Astrocyte (in vitro differentiated cells and primary cell): ENCODE measurements around the gene PIM2. TPM values are rescaled to one million over a fixed set of nuclear protein-coding genes. Genes with fewer than 3 reads are reported as not detected.
A peak's percentile ranks its signal among the peaks of the same experiment; 100 is the strongest.

Source experiments
- DNase-seq: peaks from one replicate; pipeline ENCODE4 v3.0.0-alpha.2; 2010; ENCODE audit warnings: low read depth
- FAIRE-seq: peaks from 2 replicates; lab custom pipeline; 2011; peaks lifted over from hg19 to GRCh38; lab: Jason Lieb, UNC
- H2AFZ ChIP-seq: 2 replicates; pipeline ENCODE4 v1.6.0; 2012; ENCODE audit warnings: low read depth, low read length, inconsistent platforms
- H3K27ac ChIP-seq: 2 replicates; pipeline ENCODE4 v1.5.1; 2011; ENCODE audit warnings: low read depth, low read length, inconsistent platforms
- H3K27me3 ChIP-seq: 2 replicates; pipeline ENCODE4 v1.6.0; 2011; ENCODE audit warnings: low read length, inconsistent platforms; ENCODE audit not compliant: insufficient read depth
- H3K36me3 ChIP-seq: 2 replicates; pipeline ENCODE4 v1.5.1; 2011; ENCODE audit warnings: low read length, inconsistent platforms; ENCODE audit not compliant: insufficient read depth
- H3K4me1 ChIP-seq: 2 replicates; pipeline ENCODE4 v1.5.1; 2011; ENCODE audit warnings: low read length, inconsistent platforms; ENCODE audit not compliant: insufficient read depth
- H3K4me2 ChIP-seq: 2 replicates; pipeline ENCODE4 v1.6.0; 2012; ENCODE audit warnings: low read length, inconsistent platforms
- H3K4me3 ChIP-seq: 2 replicates; pipeline ENCODE4 v1.5.1; 2011; ENCODE audit warnings: low read depth, mild to moderate bottlenecking, low read length, inconsistent platforms; ENCODE audit not compliant: insufficient read depth
- H3K79me2 ChIP-seq: 2 replicates; pipeline ENCODE4 v1.6.0; 2012; ENCODE audit warnings: mild to moderate bottlenecking, low read length, inconsistent platforms; ENCODE audit not compliant: insufficient read depth
- H3K9ac ChIP-seq: 2 replicates; pipeline ENCODE4 v1.6.0; 2012; ENCODE audit warnings: mild to moderate bottlenecking, low read length, inconsistent platforms
- H3K9me3 ChIP-seq: 2 replicates; pipeline ENCODE4 v1.5.1; 2012; ENCODE audit warnings: low read depth, mild to moderate bottlenecking, low read length, inconsistent platforms; ENCODE audit not compliant: insufficient read depth
- H4K20me1 ChIP-seq: 2 replicates; pipeline ENCODE4 v1.6.0; 2012; ENCODE audit warnings: low read length, inconsistent platforms; ENCODE audit not compliant: insufficient read depth
- H3K27ac Mint-ChIP-seq: one replicate; pipeline ENCODE4 v1.8.0; 2021; ENCODE audit warnings: mild to moderate bottlenecking, mixed read lengths; ENCODE audit not compliant: unreplicated experiment
- H3K27me3 Mint-ChIP-seq: one replicate; pipeline ENCODE4 v1.8.0; 2021; ENCODE audit warnings: low read depth, mixed read lengths; ENCODE audit not compliant: unreplicated experiment
- H3K36me3 Mint-ChIP-seq: one replicate; pipeline ENCODE4 v1.8.0; 2021; ENCODE audit warnings: low read depth, mixed read lengths; ENCODE audit not compliant: unreplicated experiment
- H3K4me1 Mint-ChIP-seq: one replicate; pipeline ENCODE4 v1.8.0; 2021; ENCODE audit warnings: low read depth, mixed read lengths; ENCODE audit not compliant: unreplicated experiment
- H3K4me3 Mint-ChIP-seq: one replicate; pipeline ENCODE4 v1.8.0; 2021; ENCODE audit warnings: mild to moderate bottlenecking, moderate library complexity, mixed read lengths; ENCODE audit not compliant: unreplicated experiment
- H3K9me3 Mint-ChIP-seq: one replicate; pipeline ENCODE4 v1.8.0; 2021; ENCODE audit warnings: mild to moderate bottlenecking, mixed read lengths; ENCODE audit not compliant: unreplicated experiment
- EZH2 ChIP-seq: IDR thresholded peaks from 2 replicates; pipeline ENCODE4 v1.6.1; 2012; ENCODE audit warnings: mild to moderate bottlenecking, low read length, inconsistent platforms; ENCODE audit not compliant: insufficient read depth
- total RNA-seq: library from RNA; stranded (reverse); gene quantifications from 2 replicates; pipeline ENCODE4 v1.2.1, GENCODE V29; 2021
- TF ChIP-seq, protein P1 (sequence below): IDR thresholded peaks from 2 replicates; pipeline ENCODE4 v1.5.1; 2011; ENCODE audit warnings: low read depth, mild to moderate bottlenecking, inconsistent platforms, low read length, moderate library complexity; ENCODE audit not compliant: insufficient read depth

The PIM2 gene
- total RNA-seq, 1 donor from 2014 or later: 13.4 TPM

GRCh38 chrX:48904626-48905025, 14.2 kb downstream of the PIM2 start:
- Histone ChIP-seq H3K36me3 (peaks cover 7% of the 10 kb centered on the region), H3K27me3 (no peaks in the 10 kb centered on the region), H3K27ac (no peak overlapping the region), H3K4me1 (no peaks in the 10 kb centered on the region), H2AFZ (no peak overlapping the region), H3K4me3 (no peak overlapping the region), H4K20me1 (peaks cover 33% of the 10 kb centered on the region), H3K4me2 (no peak overlapping the region), H3K9ac (no peak overlapping the region), H3K79me2 (peaks cover 32% of the 10 kb centered on the region), H3K9me3 (no peaks in the 10 kb centered on the region)
- H3K27me3 Mint-ChIP-seq: no peaks in the 10 kb centered on the region
- no peak overlapping the region for H3K27ac Mint-ChIP-seq
- no peaks in the 10 kb centered on the region for H3K9me3 Mint-ChIP-seq
- peaks cover 2% of the 10 kb centered on the region for H3K4me1 Mint-ChIP-seq
- H3K4me3 Mint-ChIP-seq: no peak overlapping the region
- no peak for TF ChIP-seq EZH2
- TF ChIP-seq, protein P1, sequence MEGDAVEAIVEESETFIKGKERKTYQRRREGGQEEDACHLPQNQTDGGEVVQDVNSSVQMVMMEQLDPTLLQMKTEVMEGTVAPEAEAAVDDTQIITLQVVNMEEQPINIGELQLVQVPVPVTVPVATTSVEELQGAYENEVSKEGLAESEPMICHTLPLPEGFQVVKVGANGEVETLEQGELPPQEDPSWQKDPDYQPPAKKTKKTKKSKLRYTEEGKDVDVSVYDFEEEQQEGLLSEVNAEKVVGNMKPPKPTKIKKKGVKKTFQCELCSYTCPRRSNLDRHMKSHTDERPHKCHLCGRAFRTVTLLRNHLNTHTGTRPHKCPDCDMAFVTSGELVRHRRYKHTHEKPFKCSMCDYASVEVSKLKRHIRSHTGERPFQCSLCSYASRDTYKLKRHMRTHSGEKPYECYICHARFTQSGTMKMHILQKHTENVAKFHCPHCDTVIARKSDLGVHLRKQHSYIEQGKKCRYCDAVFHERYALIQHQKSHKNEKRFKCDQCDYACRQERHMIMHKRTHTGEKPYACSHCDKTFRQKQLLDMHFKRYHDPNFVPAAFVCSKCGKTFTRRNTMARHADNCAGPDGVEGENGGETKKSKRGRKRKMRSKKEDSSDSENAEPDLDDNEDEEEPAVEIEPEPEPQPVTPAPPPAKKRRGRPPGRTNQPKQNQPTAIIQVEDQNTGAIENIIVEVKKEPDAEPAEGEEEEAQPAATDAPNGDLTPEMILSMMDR: no peak
- H3K36me3 Mint-ChIP-seq: peaks cover 9% of the 10 kb centered on the region
- DNase-seq (no peak), FAIRE-seq (no peak)

GRCh38 chrX:48904180-48904579, 14.6 kb downstream of the PIM2 start:
- Histone ChIP-seq H3K4me2 (no peak overlapping the region), H3K4me1 (no peaks in the 10 kb centered on the region), H2AFZ (no peak overlapping the region), H3K79me2 (peaks cover 32% of the 10 kb centered on the region), H3K9ac (no peak overlapping the region), H3K36me3 (peaks cover 5% of the 10 kb centered on the region), H3K27me3 (no peaks in the 10 kb centered on the region), H4K20me1 (peaks cover 30% of the 10 kb centered on the region), H3K27ac (no peak overlapping the region), H3K9me3 (no peaks in the 10 kb centered on the region), H3K4me3 (no peak overlapping the region)
- peak overlapping the region; percentile 62 for H3K27ac Mint-ChIP-seq
- no peak for DNase-seq
- FAIRE-seq: no peak
- TF ChIP-seq EZH2: no peak
- TF ChIP-seq, protein P1: no peak
- H3K9me3 Mint-ChIP-seq: no peaks in the 10 kb centered on the region
- H3K36me3 Mint-ChIP-seq: peaks cover 9% of the 10 kb centered on the region
- H3K4me3 Mint-ChIP-seq: no peak overlapping the region
- peaks cover 5% of the 10 kb centered on the region for H3K4me1 Mint-ChIP-seq
- H3K27me3 Mint-ChIP-seq: no peaks in the 10 kb centered on the region

- Histone ChIP-seq H3K4me2 (no peak overlapping the region), H3K4me3 (no peak overlapping the region), H2AFZ (no peak overlapping the region), H3K27ac (no peak overlapping the region), H4K20me1 (peaks cover 26% of the 10 kb centered on the region), H3K4me1 (no peaks in the 10 kb centered on the region), H3K27me3 (no peaks in the 10 kb centered on the region), H3K79me2 (peaks cover 33% of the 10 kb centered on the region), H3K9me3 (no peaks in the 10 kb centered on the region), H3K36me3 (peaks cover 5% of the 10 kb centered on the region), H3K9ac (no peak overlapping the region)
- Mint-ChIP-seq H3K36me3 (peaks cover 9% of the 10 kb centered on the region), H3K4me3 (peak overlapping the region; percentile 57), H3K27me3 (no peaks in the 10 kb centered on the region), H3K27ac (no peak overlapping the region), H3K4me1 (peaks cover 5% of the 10 kb centered on the region), H3K9me3 (no peaks in the 10 kb centered on the region)
- DNase-seq: no peak
- TF ChIP-seq, protein P1: no peak
- no peak for TF ChIP-seq EZH2
- FAIRE-seq: no peak
Observed at GRCh38 chrX:48903290-48903689, 15.5 kb downstream of the PIM2 start.
